ENCODE results near the gene CAPN11.

CAPN11 gene

DNA sequence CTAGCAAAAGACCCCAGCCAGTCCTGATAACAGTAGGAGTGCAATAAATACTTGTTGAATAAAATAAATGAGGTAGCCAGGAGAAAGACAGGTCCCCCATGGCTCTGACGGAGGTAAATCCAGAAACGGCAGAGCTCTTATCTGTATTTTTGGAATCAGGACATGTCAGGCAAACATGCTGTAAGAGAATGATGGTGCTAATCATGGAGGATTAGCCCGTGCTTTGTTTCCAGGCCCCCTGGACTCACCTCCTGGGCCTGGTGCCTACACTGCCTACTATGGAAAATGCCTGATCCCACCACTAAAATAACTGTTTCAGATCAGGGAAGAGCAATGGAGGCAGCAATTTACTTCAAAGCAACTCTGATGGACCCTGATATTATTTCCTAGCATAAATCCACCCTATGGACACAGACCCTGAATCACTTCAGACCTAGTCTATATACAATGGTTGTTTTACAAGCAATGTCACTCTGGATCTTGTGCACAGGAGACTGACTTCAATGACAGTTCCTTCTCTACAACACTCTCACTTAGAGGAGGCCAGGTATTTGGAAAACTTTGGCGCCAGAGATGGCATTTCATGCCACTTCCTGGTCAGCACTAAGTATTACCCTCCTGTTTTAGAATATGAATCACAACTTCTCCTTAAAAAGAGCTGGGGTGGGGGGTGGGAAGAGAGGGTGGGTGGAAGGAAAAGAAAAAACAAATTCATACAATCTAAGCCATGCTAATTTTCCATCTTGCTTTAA lies 37.8 kb upstream of the CAPN11 start:
- Histone ChIP-seq H3K9me3 (ENCODE audit: control insufficient read depth, insufficient read depth, low read length) (no peaks in the 10 kb centered on the region), H3K4me1 (ENCODE audit: control insufficient read depth, insufficient read depth, low read length) (peaks cover 21% of the 10 kb centered on the region), H3K4me3 (ENCODE audit: low read depth, low read length) (no peak overlapping the region), H3K9ac (ENCODE audit: low read depth, low read length) (no peak overlapping the region), H3K27me3 (ENCODE audit: control insufficient read depth, insufficient read depth, low read length) (no peaks in the 10 kb centered on the region), H3K36me3 (ENCODE audit: control insufficient read depth, insufficient read depth, low read length) (no peaks in the 10 kb centered on the region), H3K27ac (ENCODE audit: low read depth, low read length) (no peak overlapping the region)

DNA sequence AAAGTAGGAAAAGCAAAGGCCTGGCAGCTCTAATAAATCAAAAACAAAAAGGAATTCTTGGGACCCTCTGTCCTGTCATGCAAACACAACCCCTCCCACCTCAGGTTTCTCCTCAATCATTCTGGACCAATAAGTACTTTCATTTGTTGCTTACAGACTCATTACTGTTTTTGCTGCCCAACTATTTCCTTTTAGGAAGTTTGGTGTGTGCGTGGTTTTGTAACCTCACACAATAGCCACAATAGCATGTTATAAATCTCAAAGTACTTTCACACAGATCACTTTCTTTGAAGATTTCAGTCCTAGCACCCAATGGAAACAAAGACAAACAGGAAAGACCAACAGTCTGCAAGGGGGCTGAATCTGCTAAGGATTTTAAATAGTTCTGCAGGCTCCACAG lies 35.8 kb upstream of the CAPN11 start:
- peaks cover 27% of the 10 kb centered on the region for H3K4me1 ChIP-seq (ENCODE audit: control insufficient read depth, insufficient read depth, low read length)
- H3K4me3 ChIP-seq (ENCODE audit: low read depth, low read length) = no peak overlapping the region
- H3K9me3 ChIP-seq (ENCODE audit: control insufficient read depth, insufficient read depth, low read length) = no peaks in the 10 kb centered on the region
- no peaks in the 10 kb centered on the region for H3K27me3 ChIP-seq (ENCODE audit: control insufficient read depth, insufficient read depth, low read length)
- no peaks in the 10 kb centered on the region for H3K36me3 ChIP-seq (ENCODE audit: control insufficient read depth, insufficient read depth, low read length)
- no peak overlapping the region for H3K9ac ChIP-seq (ENCODE audit: low read depth, low read length)
- no peak overlapping the region for H3K27ac ChIP-seq (ENCODE audit: low read depth, low read length)

DNA sequence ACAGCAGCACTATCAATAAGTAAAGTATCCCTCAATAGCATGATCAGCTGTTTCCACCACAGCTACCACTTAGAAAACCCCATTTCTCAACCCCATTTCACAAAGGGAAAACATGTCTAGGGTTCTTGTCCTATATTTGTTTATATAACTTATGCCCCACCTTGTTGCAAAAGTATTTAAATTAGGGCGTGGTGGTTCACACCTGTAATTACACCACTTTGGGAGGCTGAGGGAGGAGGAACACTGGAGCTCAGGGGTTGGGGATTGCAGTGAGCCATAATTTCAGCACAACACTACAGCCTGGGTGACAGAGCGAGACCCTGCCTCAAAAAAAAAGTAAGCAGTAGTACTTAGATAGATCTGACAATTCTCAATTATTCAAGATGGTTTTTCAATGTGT lies 35.1 kb upstream of the CAPN11 start:
- no peaks in the 10 kb centered on the region for H3K27me3 ChIP-seq (ENCODE audit: control insufficient read depth, insufficient read depth, low read length)
- H3K27ac ChIP-seq (ENCODE audit: low read depth, low read length) = no peak overlapping the region
- no peaks in the 10 kb centered on the region for H3K36me3 ChIP-seq (ENCODE audit: control insufficient read depth, insufficient read depth, low read length)
- no peak overlapping the region for H3K9ac ChIP-seq (ENCODE audit: low read depth, low read length)
- H3K9me3 ChIP-seq (ENCODE audit: control insufficient read depth, insufficient read depth, low read length) = no peaks in the 10 kb centered on the region
- H3K4me3 ChIP-seq (ENCODE audit: low read depth, low read length) = no peak overlapping the region
- H3K4me1 ChIP-seq (ENCODE audit: control insufficient read depth, insufficient read depth, low read length) = peaks cover 28% of the 10 kb centered on the region

DNA sequence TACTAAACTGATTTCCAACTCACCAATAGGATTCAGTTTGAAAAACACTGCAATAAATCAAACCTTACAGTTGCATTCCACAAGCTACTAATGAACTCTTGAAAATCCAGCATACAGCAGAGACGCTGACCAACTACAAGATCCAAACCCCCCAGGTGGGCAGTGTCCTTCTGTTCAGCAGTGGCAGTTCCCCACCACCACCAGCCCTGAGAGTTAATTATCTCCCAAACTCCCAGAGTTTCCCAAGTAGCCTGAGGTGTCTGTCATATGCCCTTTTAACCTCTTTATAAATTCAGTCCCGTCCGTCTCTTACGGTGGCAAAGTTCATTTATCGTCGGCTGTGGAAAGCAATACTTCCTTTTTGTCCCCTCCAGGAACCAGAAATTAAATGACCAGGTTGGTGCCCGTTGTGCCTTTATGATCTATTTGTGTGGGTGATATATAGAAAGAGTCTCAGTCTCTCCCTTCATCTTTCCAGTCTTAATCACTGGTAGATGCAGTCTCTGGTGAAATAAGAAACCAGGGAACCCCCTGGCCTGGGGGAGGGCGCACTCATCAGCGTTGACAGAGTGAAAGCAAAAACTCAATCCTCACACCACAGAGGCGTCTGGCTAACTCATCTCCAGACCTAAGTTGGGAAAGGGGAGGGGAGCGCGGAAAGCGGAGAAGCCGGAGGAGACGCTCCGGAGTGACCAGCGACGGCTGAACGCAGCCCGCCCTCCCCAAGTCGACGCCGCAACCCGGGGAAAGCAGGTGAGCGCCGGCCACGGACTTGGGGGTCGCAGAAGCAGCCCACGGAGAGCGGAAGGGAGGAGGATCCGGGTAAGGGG lies 32.1 kb upstream of the CAPN11 start:
- Histone ChIP-seq H3K4me1 (ENCODE audit: control insufficient read depth, insufficient read depth, low read length) (peaks cover 22% of the 10 kb centered on the region), H3K4me3 (ENCODE audit: low read depth, low read length) (peak overlapping the region; percentile 85), H3K9me3 (ENCODE audit: control insufficient read depth, insufficient read depth, low read length) (no peaks in the 10 kb centered on the region), H3K9ac (ENCODE audit: low read depth, low read length) (peak overlapping the region; percentile 68), H3K27me3 (ENCODE audit: control insufficient read depth, insufficient read depth, low read length) (no peaks in the 10 kb centered on the region), H3K36me3 (ENCODE audit: control insufficient read depth, insufficient read depth, low read length) (no peaks in the 10 kb centered on the region), H3K27ac (ENCODE audit: low read depth, low read length) (peak overlapping the region; percentile 87)

DNA sequence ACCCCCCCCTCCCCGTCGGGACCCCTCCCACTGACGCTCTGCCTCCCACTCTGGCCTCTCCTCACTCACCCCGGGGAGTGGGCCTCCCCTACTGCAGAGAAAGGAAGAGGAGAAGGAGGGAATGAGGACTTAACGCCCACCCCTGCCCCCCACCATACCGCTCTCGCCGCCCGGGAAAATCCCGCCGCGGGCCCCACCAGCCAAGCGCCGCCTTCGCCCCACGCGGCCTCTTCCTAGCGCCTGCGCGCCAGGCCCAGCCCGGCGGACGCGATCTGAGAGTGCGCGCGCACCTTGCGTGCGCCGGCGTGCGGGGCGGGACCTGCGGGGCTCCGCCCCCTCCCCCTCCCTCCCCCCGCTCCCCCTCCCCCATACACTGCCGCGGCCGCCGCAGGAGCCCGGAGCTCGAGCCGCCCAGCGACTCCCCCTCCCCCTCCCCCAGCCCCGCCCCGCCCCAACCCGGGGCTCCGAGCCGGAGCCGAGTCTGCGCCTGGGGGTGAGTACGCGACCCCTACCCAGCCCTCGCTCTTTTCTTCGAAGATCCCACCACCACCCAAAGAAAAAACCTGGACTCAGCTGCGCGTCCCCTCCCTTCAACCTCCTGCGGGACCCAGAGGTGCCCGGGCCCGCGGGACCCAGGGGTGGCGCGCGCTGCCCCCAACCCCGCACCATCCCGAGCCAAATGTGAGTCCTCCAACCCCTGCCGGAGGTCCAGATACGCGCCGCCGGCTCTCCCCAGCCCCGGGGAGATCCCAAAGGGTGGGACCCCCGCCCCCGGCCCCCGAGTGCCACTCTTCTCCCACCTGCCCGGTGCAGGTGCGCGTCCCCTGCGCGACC lies 31.2 kb upstream of the CAPN11 start, which contains the start of the genes MRPL14 and TMEM63B:
Gene MRPL14, minus strand, starts transcription at position 267 of the 834 bp plus-strand sequence. CDS start 10,841 bp downstream, outside the sequence.
Gene TMEM63B, plus strand, starts transcription at position 369 of the 834 bp plus-strand sequence. CDS start 7,031 bp downstream, outside the sequence.
- H3K9me3 ChIP-seq (ENCODE audit: control insufficient read depth, insufficient read depth, low read length) = no peaks in the 10 kb centered on the region
- H3K27me3 ChIP-seq (ENCODE audit: control insufficient read depth, insufficient read depth, low read length) = no peaks in the 10 kb centered on the region
- H3K4me3 ChIP-seq (ENCODE audit: low read depth, low read length) = peak within 1 kb of the TSS; percentile 87
- peak within 1 kb of the TSS; percentile 87 for H3K27ac ChIP-seq (ENCODE audit: low read depth, low read length)
- no peaks in the 10 kb centered on the region for H3K36me3 ChIP-seq (ENCODE audit: control insufficient read depth, insufficient read depth, low read length)
- H3K4me1 ChIP-seq (ENCODE audit: control insufficient read depth, insufficient read depth, low read length) = peaks cover 22% of the 10 kb centered on the region
- H3K9ac ChIP-seq (ENCODE audit: low read depth, low read length) = peak within 1 kb of the TSS; percentile 68

DNA sequence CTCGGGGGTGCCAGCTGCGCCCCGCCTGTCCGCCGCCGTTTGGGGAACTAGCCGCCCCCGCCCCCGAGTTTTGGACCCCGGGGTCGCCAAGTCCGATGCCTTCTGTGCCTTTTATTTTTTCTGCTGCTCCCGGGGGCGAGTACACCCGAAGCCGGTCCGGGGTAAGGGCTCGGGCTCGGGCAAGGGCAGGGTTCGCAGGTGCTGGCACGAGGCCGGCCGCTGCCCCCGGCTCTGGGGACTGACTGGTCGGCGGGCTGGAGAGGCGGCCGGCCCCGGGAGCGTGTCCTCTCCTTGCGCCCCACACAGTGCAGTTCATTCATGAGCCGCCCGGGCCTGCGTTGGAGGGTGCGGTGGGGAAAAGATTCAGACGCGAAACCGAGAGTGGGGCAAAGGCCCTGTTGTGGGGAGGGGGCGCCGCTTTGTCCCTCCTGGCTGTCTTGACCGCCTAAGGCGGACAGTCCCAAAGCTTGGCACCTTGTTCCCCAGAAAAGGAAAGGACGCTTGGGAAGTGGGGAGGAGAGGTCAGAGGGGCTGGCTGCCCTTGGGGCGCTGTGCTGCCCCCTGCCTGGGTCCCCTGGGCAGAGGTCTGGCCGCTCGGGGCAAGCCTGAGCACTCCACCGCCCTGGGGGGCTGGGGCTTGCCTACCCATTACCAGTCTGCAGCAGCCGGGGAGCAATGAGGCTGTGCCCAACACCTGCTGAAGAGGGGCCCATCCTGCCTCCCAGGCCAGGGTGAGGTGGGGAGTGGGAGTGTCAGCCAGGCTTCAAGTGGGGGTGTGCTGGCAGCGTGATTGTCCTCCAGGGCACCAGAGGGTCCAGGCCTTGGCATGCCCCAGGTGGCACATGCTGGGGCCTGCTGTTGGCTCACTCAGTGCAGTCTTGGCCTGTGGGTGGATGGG lies 30.4 kb upstream of the CAPN11 start:
- Histone ChIP-seq H3K9me3 (ENCODE audit: control insufficient read depth, insufficient read depth, low read length) (no peaks in the 10 kb centered on the region), H3K4me1 (ENCODE audit: control insufficient read depth, insufficient read depth, low read length) (peaks cover 22% of the 10 kb centered on the region), H3K36me3 (ENCODE audit: control insufficient read depth, insufficient read depth, low read length) (no peaks in the 10 kb centered on the region), H3K27me3 (ENCODE audit: control insufficient read depth, insufficient read depth, low read length) (no peaks in the 10 kb centered on the region), H3K4me3 (ENCODE audit: low read depth, low read length) (peak overlapping the region; percentile 87), H3K27ac (ENCODE audit: low read depth, low read length) (no peak overlapping the region), H3K9ac (ENCODE audit: low read depth, low read length) (peak overlapping the region; percentile 8; the same call in 1 of the 2 replicates)

DNA sequence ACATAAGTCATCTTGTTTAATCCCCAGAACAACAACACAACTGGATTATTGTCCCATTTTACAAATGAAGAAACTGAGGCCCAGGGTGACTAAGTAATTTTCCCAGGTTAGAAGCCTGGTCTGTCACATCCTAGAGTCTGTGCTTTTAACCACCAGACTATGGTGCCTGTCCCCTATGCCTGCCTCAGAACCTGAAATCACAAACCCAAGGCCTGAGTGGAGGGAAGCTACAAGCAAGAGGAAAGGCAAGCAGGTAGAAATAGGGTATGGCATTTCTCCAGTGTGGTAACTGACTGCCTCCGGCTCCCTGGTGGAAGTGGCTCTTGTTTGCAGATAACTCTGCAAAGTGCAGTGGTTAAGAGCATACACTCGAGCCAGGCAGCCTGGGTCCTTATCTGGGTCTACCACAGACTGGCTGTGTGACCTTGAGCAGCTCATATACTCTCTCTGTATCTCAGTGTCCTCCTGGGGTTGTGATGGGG lies 28.7 kb upstream of the CAPN11 start:
- Histone ChIP-seq H3K4me3 (ENCODE audit: low read depth, low read length) (no peak overlapping the region), H3K27ac (ENCODE audit: low read depth, low read length) (no peak overlapping the region), H3K4me1 (ENCODE audit: control insufficient read depth, insufficient read depth, low read length) (peaks cover 27% of the 10 kb centered on the region)

DNA sequence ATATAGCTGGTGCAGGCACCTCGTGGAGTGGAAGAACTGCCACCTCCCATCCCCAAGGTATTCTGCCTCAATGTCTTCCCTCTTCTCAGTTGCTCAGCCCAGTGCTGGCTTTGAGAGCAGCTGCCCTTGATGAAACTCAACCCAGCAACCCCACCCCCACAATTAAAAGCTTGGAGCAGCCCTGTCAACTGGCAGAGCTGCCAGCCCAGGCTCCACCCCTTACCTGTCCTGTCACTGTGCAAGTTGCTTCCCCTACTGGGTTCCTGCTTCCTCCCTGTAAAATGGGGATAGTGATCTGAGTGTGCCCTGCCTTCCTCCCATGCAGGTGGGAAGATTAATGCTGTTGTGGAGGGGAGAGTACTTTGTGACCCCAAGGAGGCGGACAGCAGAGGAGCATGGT lies 26.7 kb upstream of the CAPN11 start:
- no peak overlapping the region for H3K4me3 ChIP-seq (ENCODE audit: low read depth, low read length)
- H3K9ac ChIP-seq (ENCODE audit: low read depth, low read length) = no peak overlapping the region
- peaks cover 19% of the 10 kb centered on the region; the same call in 1 of the 2 replicates for H3K4me1 ChIP-seq (ENCODE audit: control insufficient read depth, insufficient read depth, low read length)
- H3K36me3 ChIP-seq (ENCODE audit: control insufficient read depth, insufficient read depth, low read length) = peaks cover 9% of the 10 kb centered on the region
- H3K27ac ChIP-seq (ENCODE audit: low read depth, low read length) = no peak overlapping the region
- H3K27me3 ChIP-seq (ENCODE audit: control insufficient read depth, insufficient read depth, low read length) = no peaks in the 10 kb centered on the region
- H3K9me3 ChIP-seq (ENCODE audit: control insufficient read depth, insufficient read depth, low read length) = no peaks in the 10 kb centered on the region

More for the DNA sequence above, 28.7 kb upstream of the CAPN11 start:
- Histone ChIP-seq H3K27me3 (ENCODE audit: control insufficient read depth, insufficient read depth, low read length) (no peaks in the 10 kb centered on the region), H3K36me3 (ENCODE audit: control insufficient read depth, insufficient read depth, low read length) (peaks cover 5% of the 10 kb centered on the region), H3K9me3 (ENCODE audit: control insufficient read depth, insufficient read depth, low read length) (no peaks in the 10 kb centered on the region), H3K9ac (ENCODE audit: low read depth, low read length) (no peak overlapping the region)

DNA sequence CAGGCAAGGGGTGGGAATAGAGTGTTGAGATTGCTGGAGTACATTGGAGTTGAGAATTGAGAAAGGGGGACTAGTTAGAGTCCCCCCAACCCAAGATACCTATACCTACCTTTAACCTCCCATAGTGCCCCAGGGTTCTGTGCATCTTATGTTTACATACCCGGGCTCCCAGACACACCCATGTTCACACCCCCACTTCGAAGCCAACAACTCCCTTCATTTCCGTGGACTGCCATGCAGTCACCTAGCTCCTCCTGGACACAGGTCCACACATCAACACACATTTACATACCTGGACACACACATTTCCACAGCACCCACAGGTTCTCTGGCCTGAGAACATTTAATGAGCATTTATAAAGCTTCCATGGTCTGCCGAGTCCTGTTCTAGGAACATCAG lies 26.1 kb upstream of the CAPN11 start:
- H3K36me3 ChIP-seq (ENCODE audit: control insufficient read depth, insufficient read depth, low read length) = peaks cover 14% of the 10 kb centered on the region

More for the DNA sequence above, 26.1 kb upstream of the CAPN11 start:
- Histone ChIP-seq H3K9me3 (ENCODE audit: control insufficient read depth, insufficient read depth, low read length) (no peaks in the 10 kb centered on the region), H3K27me3 (ENCODE audit: control insufficient read depth, insufficient read depth, low read length) (no peaks in the 10 kb centered on the region), H3K9ac (ENCODE audit: low read depth, low read length) (no peak overlapping the region), H3K27ac (ENCODE audit: low read depth, low read length) (no peak overlapping the region), H3K4me3 (ENCODE audit: low read depth, low read length) (no peak overlapping the region), H3K4me1 (ENCODE audit: control insufficient read depth, insufficient read depth, low read length) (peaks cover 19% of the 10 kb centered on the region; the same call in 1 of the 2 replicates)

Data from HUES48 (cell line).